Endodermal cell (in vitro differentiated cells): ENCODE data around the gene LAMB4. TPM values are rescaled to one million over a fixed set of nuclear protein-coding genes. Genes with fewer than 3 reads are reported as not detected.

Experiments
- DNase-seq: peaks from one replicate; pipeline ENCODE4 v3.0.0-alpha.2; 2017
- H3K27ac ChIP-seq: 2 replicates; pipeline ENCODE4 v1.5.1; 2013; ENCODE audit warnings: mild to moderate bottlenecking, low read depth, low read length, moderate library complexity
- H3K27me3 ChIP-seq: 2 replicates; pipeline ENCODE4 v1.6.1; 2013; ENCODE audit warnings: mild to moderate bottlenecking, low read length, moderate library complexity; ENCODE audit not compliant: insufficient read depth, control insufficient read depth, poor library complexity, severe bottlenecking
- H3K36me3 ChIP-seq: 2 replicates; pipeline ENCODE4 v1.7.0; 2013; ENCODE audit warnings: mild to moderate bottlenecking, low read length, moderate library complexity; ENCODE audit not compliant: control insufficient read depth, insufficient read depth
- H3K4me1 ChIP-seq: one replicate; pipeline ENCODE4 v1.7.0; 2013; ENCODE audit warnings: low read length; ENCODE audit not compliant: control insufficient read depth, insufficient read depth
- H3K4me3 ChIP-seq: 2 replicates; pipeline ENCODE4 v1.5.1; 2013; ENCODE audit warnings: mild to moderate bottlenecking, low read length, moderate library complexity
- H3K9ac ChIP-seq: 2 replicates; pipeline ENCODE4 v1.6.1; 2013; ENCODE audit warnings: mild to moderate bottlenecking, low read length, moderate library complexity; ENCODE audit not compliant: poor library complexity, severe bottlenecking; ENCODE audit errors: extremely low read depth
- H3K9me3 ChIP-seq: 2 replicates; pipeline ENCODE4 v1.6.1; 2013; ENCODE audit warnings: mild to moderate bottlenecking, low read length, moderate library complexity; ENCODE audit not compliant: control insufficient read depth
- H3K27ac Mint-ChIP-seq: 2 replicates; pipeline ENCODE4 v1.8.0; 2020; ENCODE audit warnings: mixed read lengths
- H3K27me3 Mint-ChIP-seq: 2 replicates; pipeline ENCODE4 v1.8.0; 2021; ENCODE audit warnings: mild to moderate bottlenecking, mixed read lengths; ENCODE audit not compliant: insufficient read depth
- H3K36me3 Mint-ChIP-seq: 2 replicates; pipeline ENCODE4 v1.8.0; 2020; ENCODE audit warnings: low read depth, mixed read lengths
- H3K4me1 Mint-ChIP-seq: 2 replicates; pipeline ENCODE4 v1.8.0; 2020; ENCODE audit warnings: mixed read lengths
- H3K4me3 Mint-ChIP-seq: 2 replicates; pipeline ENCODE4 v1.8.0; 2020; ENCODE audit warnings: mild to moderate bottlenecking, moderate library complexity, mixed read lengths
- H3K9me3 Mint-ChIP-seq: 2 replicates; pipeline ENCODE4 v1.8.0; 2020; ENCODE audit warnings: mild to moderate bottlenecking, mixed read lengths
- WGBS, 2 experiments: methylation state at CpG; one replicate each; pipeline versions ENCODE4 v1.1.5 to v1.1.7; 2013; ENCODE audit warnings: missing lambda C conversion rate in 2 of 2, mixed read lengths in 1 of 2; ENCODE audit not compliant: insufficient coverage in 1 of 2, insufficient read length in 1 of 2; 5-methylcytosine and 5-hydroxymethylcytosine counted together
- total RNA-seq, 2 donors: library from RNA; stranded (reverse); fragmentation: NEBNext Ultra II Directional in 1 of 2; extraction: Animal tissue kit (Norgen Biotek cat#: 25700) in 1 of 2; gene quantifications; 2 replicates in 1 of 2; 3 replicates in 1 of 2; pipeline ENCODE4 v1.2.1, GENCODE V29; 2021
- TF ChIP-seq, protein P1 (sequence below): fragments of 200-600 bp; sonication (generic); conservative IDR thresholded peaks from 2 replicates; pipeline ENCODE4 v1.5.0; 2021; ENCODE audit warnings: antibody characterized with exemption, mild to moderate bottlenecking

The LAMB4 gene
- total RNA-seq, 2 donors from 2014 or later = not detected

DNA sequence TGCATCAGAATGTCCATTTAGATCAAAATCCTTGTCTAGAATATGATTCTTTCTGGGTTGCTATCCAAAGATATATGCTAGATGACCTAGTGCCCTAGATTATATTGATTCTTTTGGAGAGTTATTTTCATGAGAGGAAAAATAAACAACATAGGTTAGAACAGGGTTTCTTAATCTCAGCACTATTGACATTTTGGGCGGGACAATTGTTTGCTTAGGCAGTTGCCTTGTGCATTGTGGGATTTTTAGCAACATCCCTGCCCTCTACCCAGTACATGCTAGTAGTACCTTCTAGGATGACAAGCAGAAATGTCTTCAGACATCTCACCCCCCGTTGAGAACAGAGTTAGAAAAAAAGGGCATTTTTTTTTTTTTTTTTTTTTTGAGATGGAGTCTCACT is 102.0 kb downstream of the LAMB4 start:
- no peaks in the 10 kb centered on the region for H3K27me3 ChIP-seq
- no peak overlapping the region for H3K4me3 ChIP-seq
- no peak overlapping the region for H3K9ac ChIP-seq
- Mint-ChIP-seq H3K4me1 (peaks cover 6% of the 10 kb centered on the region), H3K4me3 (no peak overlapping the region), H3K27ac (no peak overlapping the region), H3K36me3 (no peaks in the 10 kb centered on the region), H3K27me3 (no peaks in the 10 kb centered on the region), H3K9me3 (no peaks in the 10 kb centered on the region)
- no peak for DNase-seq
- peaks cover 3% of the 10 kb centered on the region for H3K4me1 ChIP-seq
- H3K36me3 ChIP-seq = no peaks in the 10 kb centered on the region
- H3K9me3 ChIP-seq = no peaks in the 10 kb centered on the region
- no peak overlapping the region for H3K27ac ChIP-seq
- TF ChIP-seq, protein P1, sequence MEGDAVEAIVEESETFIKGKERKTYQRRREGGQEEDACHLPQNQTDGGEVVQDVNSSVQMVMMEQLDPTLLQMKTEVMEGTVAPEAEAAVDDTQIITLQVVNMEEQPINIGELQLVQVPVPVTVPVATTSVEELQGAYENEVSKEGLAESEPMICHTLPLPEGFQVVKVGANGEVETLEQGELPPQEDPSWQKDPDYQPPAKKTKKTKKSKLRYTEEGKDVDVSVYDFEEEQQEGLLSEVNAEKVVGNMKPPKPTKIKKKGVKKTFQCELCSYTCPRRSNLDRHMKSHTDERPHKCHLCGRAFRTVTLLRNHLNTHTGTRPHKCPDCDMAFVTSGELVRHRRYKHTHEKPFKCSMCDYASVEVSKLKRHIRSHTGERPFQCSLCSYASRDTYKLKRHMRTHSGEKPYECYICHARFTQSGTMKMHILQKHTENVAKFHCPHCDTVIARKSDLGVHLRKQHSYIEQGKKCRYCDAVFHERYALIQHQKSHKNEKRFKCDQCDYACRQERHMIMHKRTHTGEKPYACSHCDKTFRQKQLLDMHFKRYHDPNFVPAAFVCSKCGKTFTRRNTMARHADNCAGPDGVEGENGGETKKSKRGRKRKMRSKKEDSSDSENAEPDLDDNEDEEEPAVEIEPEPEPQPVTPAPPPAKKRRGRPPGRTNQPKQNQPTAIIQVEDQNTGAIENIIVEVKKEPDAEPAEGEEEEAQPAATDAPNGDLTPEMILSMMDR = no peak
- WGBS, 2 experiments = 93 to 100% methylated on average over 1 to 2 of the region's 2 CpGs

DNA sequence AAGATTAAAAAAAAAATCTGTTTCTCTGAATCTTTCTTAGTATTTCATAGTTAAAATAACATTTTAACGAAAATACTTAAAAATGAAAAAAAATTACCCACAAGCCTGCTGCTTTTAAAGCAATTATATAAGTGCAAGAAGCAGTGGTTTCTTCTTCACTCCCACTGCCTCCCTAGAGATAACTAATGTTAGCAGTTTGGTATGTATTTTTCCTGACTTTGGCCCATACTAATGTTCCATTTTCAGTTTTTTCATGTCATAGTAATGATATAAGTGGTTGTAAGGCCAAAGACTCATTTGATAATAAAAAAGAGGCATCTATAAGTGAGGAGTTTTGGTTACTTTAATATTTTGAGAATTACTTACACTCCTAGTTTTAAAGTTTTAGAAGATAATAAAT is 102.9 kb downstream of the LAMB4 start:
- Histone ChIP-seq H3K4me1 (peaks cover 3% of the 10 kb centered on the region), H3K9me3 (no peaks in the 10 kb centered on the region), H3K27me3 (no peaks in the 10 kb centered on the region), H3K36me3 (no peaks in the 10 kb centered on the region), H3K27ac (no peak overlapping the region), H3K4me3 (no peak overlapping the region), H3K9ac (no peak overlapping the region)
- TF ChIP-seq, protein P1 = no peak
- Mint-ChIP-seq H3K4me1 (peaks cover 5% of the 10 kb centered on the region), H3K4me3 (no peak overlapping the region), H3K27me3 (no peaks in the 10 kb centered on the region), H3K27ac (no peak overlapping the region), H3K9me3 (no peaks in the 10 kb centered on the region), H3K36me3 (no peaks in the 10 kb centered on the region)
- DNase-seq = no peak
- no CpG with 5 or more reads among the region's 1 CpG for WGBS, 2 experiments

DNA sequence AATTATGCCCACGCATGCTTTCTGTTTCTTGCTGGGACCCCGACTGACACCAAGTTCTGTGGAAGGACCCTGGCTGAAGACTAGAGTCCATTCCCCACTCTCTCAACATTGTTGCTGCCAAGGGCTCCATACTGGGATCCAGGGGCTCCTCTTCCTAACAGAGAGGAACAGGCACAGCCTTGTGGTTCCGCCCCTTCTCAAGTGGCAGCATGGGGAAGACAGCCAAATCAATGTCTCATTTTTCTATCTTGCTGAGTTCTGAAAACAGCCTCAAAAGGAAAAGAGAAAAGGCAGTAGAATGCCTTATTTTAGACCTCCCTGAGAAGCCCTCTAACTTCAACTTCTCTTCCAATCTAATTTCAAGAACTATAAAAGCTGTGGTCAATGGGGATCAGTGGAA is 103.5 kb downstream of the LAMB4 start:
- no peaks in the 10 kb centered on the region for H3K36me3 Mint-ChIP-seq
- TF ChIP-seq, protein P1 = no peak
- Histone ChIP-seq H3K9ac (no peak overlapping the region), H3K4me1 (peaks cover 3% of the 10 kb centered on the region), H3K9me3 (no peaks in the 10 kb centered on the region), H3K36me3 (no peaks in the 10 kb centered on the region), H3K27me3 (no peaks in the 10 kb centered on the region), H3K4me3 (no peak overlapping the region), H3K27ac (no peak overlapping the region)
- H3K4me3 Mint-ChIP-seq = no peak overlapping the region
- DNase-seq = no peak
- peaks cover 5% of the 10 kb centered on the region for H3K4me1 Mint-ChIP-seq
- 93% methylated on average over 3 of the region's 3 CpGs; no CpG with 5 or more reads in 1 of the 2 experiments for WGBS, 2 experiments
- peak overlapping the region; percentile 1 for H3K27ac Mint-ChIP-seq
- no peaks in the 10 kb centered on the region for H3K27me3 Mint-ChIP-seq
- no peaks in the 10 kb centered on the region for H3K9me3 Mint-ChIP-seq
